Activated CD8-positive, alpha-beta T cell treated with anti-CD3 and anti-CD28 coated beads, Interleukin-2, amount 10 ng/mL, durations not matched to agents 7 days and 5 days (primary cell): Measurements from ENCODE around the gene INVS. TPM values are rescaled to one million over a fixed set of nuclear protein-coding genes. Genes with fewer than 3 reads are reported as not detected.
A peak's percentile ranks its signal among the peaks of the same experiment; 100 is the strongest.

ENCODE experiments used
- ATAC-seq: fragments of 150-1000 bp; cut with Tn5 transposase; one replicate; pipeline ENCODE4 v1.10.0; 2021; ENCODE audit warnings: moderate library complexity
- CTCF ChIA-PET: fragments of 350-600 bp; sonication (Branson Sonifier 250); formaldehyde crosslinking; loops from one replicate; lab custom pipeline; 2021; ENCODE audit warnings: antibody characterized with exemption; lab: Charles Lee
- POLR2A ChIA-PET: fragments of 350-600 bp; sonication (Branson Sonifier 250); formaldehyde crosslinking; loops from one replicate; lab custom pipeline; 2021; ENCODE audit warnings: antibody characterized with exemption; lab: Charles Lee
- DNase-seq: peaks from one replicate; pipeline ENCODE4 v3.0.0-alpha.2; 2020
- H3K27ac Mint-ChIP-seq: one replicate; pipeline ENCODE4 v1.8.0; 2021; ENCODE audit warnings: mild to moderate bottlenecking, mixed read lengths
- H3K27me3 Mint-ChIP-seq: one replicate; pipeline ENCODE4 v1.8.0; 2021; ENCODE audit warnings: low read depth, mixed read lengths
- H3K36me3 Mint-ChIP-seq: one replicate; pipeline ENCODE4 v1.8.0; 2021; ENCODE audit warnings: low read depth, mixed read lengths
- H3K4me1 Mint-ChIP-seq: one replicate; pipeline ENCODE4 v1.8.0; 2021; ENCODE audit warnings: low read depth, mixed read lengths
- H3K4me3 Mint-ChIP-seq: one replicate; pipeline ENCODE4 v1.8.0; 2021; ENCODE audit warnings: mild to moderate bottlenecking, mixed read lengths
- H3K9me3 Mint-ChIP-seq: one replicate; pipeline ENCODE4 v1.8.0; 2022; ENCODE audit warnings: mixed read lengths; ENCODE audit not compliant: insufficient read depth
- total RNA-seq, 2 experiments: library from RNA; stranded (reverse); gene quantifications; one replicate each; pipeline ENCODE4 v1.2.3, GENCODE V29; 2021

INVS gene
- total RNA-seq, 2 experiments from 2014 or later = 19.8 to 21.8 TPM

GRCh38 chr9:100211476-100211875 lies 112.4 kb downstream of the INVS start:
- DNase-seq = no peak
- no peak for ATAC-seq
- CTCF ChIA-PET = interaction anchor here (1.0 kb wide), 2 partner anchors 980 to 1047 kb away, joined by 3 read pairs; no protein-coding TSS in a partner anchor
- Mint-ChIP-seq H3K27ac (no peak overlapping the region), H3K9me3 (no peaks in the 10 kb centered on the region), H3K27me3 (no peaks in the 10 kb centered on the region), H3K36me3 (no peaks in the 10 kb centered on the region), H3K4me3 (no peak overlapping the region), H3K4me1 (peaks cover 8% of the 10 kb centered on the region)
- POLR2A ChIA-PET = no interaction called here

GRCh38 chr9:100213730-100214477 lies 114.9 kb downstream of the INVS start:
- no peak overlapping the region for H3K4me3 Mint-ChIP-seq
- ATAC-seq = no peak
- peaks cover 16% of the 10 kb centered on the region for H3K4me1 Mint-ChIP-seq
- CTCF ChIA-PET = interaction anchor here (1.0 to 1.7 kb wide), 3 partner anchors 8 to 982 kb away, joined by 3 to 11 read pairs (median 4); no protein-coding TSS in a partner anchor
- no peaks in the 10 kb centered on the region for H3K36me3 Mint-ChIP-seq
- POLR2A ChIA-PET = no interaction called here
- no peaks in the 10 kb centered on the region for H3K9me3 Mint-ChIP-seq
- H3K27me3 Mint-ChIP-seq = no peaks in the 10 kb centered on the region
- no peak overlapping the region for H3K27ac Mint-ChIP-seq
- DNase-seq = no peak

- no peaks in the 10 kb centered on the region for H3K36me3 Mint-ChIP-seq
- H3K27me3 Mint-ChIP-seq = no peaks in the 10 kb centered on the region
- POLR2A ChIA-PET = no interaction called here
- ATAC-seq (peak; percentile 68), DNase-seq (peak; percentile 75)
- CTCF ChIA-PET = interaction anchor here (0.6 to 1.9 kb wide), 10 partner anchors 13 to 1019 kb away, joined by 3 to 7 read pairs (median 4); no protein-coding TSS in a partner anchor
- no peaks in the 10 kb centered on the region for H3K9me3 Mint-ChIP-seq
- H3K4me1 Mint-ChIP-seq = peaks cover 15% of the 10 kb centered on the region
- H3K4me3 Mint-ChIP-seq = no peak overlapping the region
- peak overlapping the region; percentile 22 for H3K27ac Mint-ChIP-seq
These were observed 117.2 kb downstream of the INVS start for GRCh38 chr9:100216178-100216787.

- no peak for ATAC-seq
- DNase-seq = no peak
- H3K36me3 Mint-ChIP-seq = no peaks in the 10 kb centered on the region
- no peaks in the 10 kb centered on the region for H3K9me3 Mint-ChIP-seq
- H3K27me3 Mint-ChIP-seq = no peaks in the 10 kb centered on the region
- no peak overlapping the region for H3K4me3 Mint-ChIP-seq
- H3K4me1 Mint-ChIP-seq = peaks cover 15% of the 10 kb centered on the region
- ChIA-PET POLR2A (no interaction called here), CTCF (interaction anchor here (0.8 to 1.3 kb wide), 4 partner anchors 7 to 596 kb away, joined by 3 read pairs; no protein-coding TSS in a partner anchor)
- H3K27ac Mint-ChIP-seq = no peak overlapping the region
These were observed 118.5 kb downstream of the INVS start for GRCh38 chr9:100217536-100217935.

- H3K27me3 Mint-ChIP-seq = no peaks in the 10 kb centered on the region
- DNase-seq = no peak
- no peaks in the 10 kb centered on the region for H3K36me3 Mint-ChIP-seq
- H3K4me1 Mint-ChIP-seq = peaks cover 15% of the 10 kb centered on the region
- no peak overlapping the region for H3K4me3 Mint-ChIP-seq
- no peak overlapping the region for H3K27ac Mint-ChIP-seq
- no peaks in the 10 kb centered on the region for H3K9me3 Mint-ChIP-seq
- ChIA-PET CTCF (interaction anchor here (0.6 to 2.3 kb wide), 7 partner anchors 10 to 191 kb away, joined by 3 to 10 read pairs (median 4); no protein-coding TSS in a partner anchor), POLR2A (interaction anchor here (1.5 kb wide), 1 partner anchor 9 kb away, joined by 6 read pairs; no protein-coding TSS in a partner anchor)
- ATAC-seq = no peak
These were observed 120.3 kb downstream of the INVS start for GRCh38 chr9:100219347-100219746.

GRCh38 chr9:100220936-100221335 lies 121.9 kb downstream of the INVS start:
- Mint-ChIP-seq H3K4me3 (no peak overlapping the region), H3K27me3 (no peaks in the 10 kb centered on the region), H3K27ac (no peak overlapping the region)

GRCh38 chr9:100221538-100221937 lies 122.5 kb downstream of the INVS start:
- no peak overlapping the region for H3K27ac Mint-ChIP-seq
- ATAC-seq (no peak), DNase-seq (no peak)
- H3K36me3 Mint-ChIP-seq = peaks cover 5% of the 10 kb centered on the region
- no peaks in the 10 kb centered on the region for H3K9me3 Mint-ChIP-seq
- H3K27me3 Mint-ChIP-seq = no peaks in the 10 kb centered on the region
- H3K4me3 Mint-ChIP-seq = no peak overlapping the region
- ChIA-PET CTCF (no interaction called here), POLR2A (no interaction called here)
- H3K4me1 Mint-ChIP-seq = peaks cover 15% of the 10 kb centered on the region

More at GRCh38 chr9:100220936-100221335, 121.9 kb downstream of the INVS start:
- Mint-ChIP-seq H3K4me1 (peaks cover 15% of the 10 kb centered on the region), H3K9me3 (no peaks in the 10 kb centered on the region), H3K36me3 (peaks cover 1% of the 10 kb centered on the region)
- no peak for ATAC-seq
- POLR2A ChIA-PET = no interaction called here
- CTCF ChIA-PET = interaction anchor here (1.9 to 2.3 kb wide), 2 partner anchors 12 to 103 kb away, joined by 4 to 10 read pairs; no protein-coding TSS in a partner anchor
- DNase-seq = no peak

GRCh38 chr9:100222674-100223073 lies 123.6 kb downstream of the INVS start:
- no peaks in the 10 kb centered on the region for H3K27me3 Mint-ChIP-seq
- ChIA-PET POLR2A (no interaction called here), CTCF (interaction anchor here (0.9 to 1.0 kb wide), 2 partner anchors 13 to 195 kb away, joined by 4 to 7 read pairs; no protein-coding TSS in a partner anchor)
- no peak overlapping the region for H3K27ac Mint-ChIP-seq
- no peak overlapping the region for H3K4me3 Mint-ChIP-seq
- H3K4me1 Mint-ChIP-seq = peaks cover 15% of the 10 kb centered on the region
- H3K36me3 Mint-ChIP-seq = peaks cover 6% of the 10 kb centered on the region
- no peaks in the 10 kb centered on the region for H3K9me3 Mint-ChIP-seq
- ATAC-seq (no peak), DNase-seq (no peak)

GRCh38 chr9:100227636-100228035 lies 128.6 kb downstream of the INVS start:
- H3K36me3 Mint-ChIP-seq = peaks cover 25% of the 10 kb centered on the region
- H3K27ac Mint-ChIP-seq = no peak overlapping the region
- no peaks in the 10 kb centered on the region for H3K9me3 Mint-ChIP-seq
- no peaks in the 10 kb centered on the region for H3K27me3 Mint-ChIP-seq
- DNase-seq = no peak
- H3K4me1 Mint-ChIP-seq = no peaks in the 10 kb centered on the region
- H3K4me3 Mint-ChIP-seq = no peak overlapping the region
- ChIA-PET CTCF (no interaction called here), POLR2A (no interaction called here)
- ATAC-seq = no peak

- Mint-ChIP-seq H3K4me1 (no peaks in the 10 kb centered on the region), H3K27me3 (no peaks in the 10 kb centered on the region), H3K27ac (no peak overlapping the region), H3K9me3 (no peaks in the 10 kb centered on the region), H3K4me3 (no peak overlapping the region), H3K36me3 (peaks cover 30% of the 10 kb centered on the region)
- DNase-seq (no peak), ATAC-seq (no peak)
- CTCF ChIA-PET = no interaction called here
- POLR2A ChIA-PET = no interaction called here
These were observed 129.4 kb downstream of the INVS start for GRCh38 chr9:100228352-100228869.

- ChIA-PET CTCF (no interaction called here), POLR2A (no interaction called here)
- no peak for DNase-seq
- Mint-ChIP-seq H3K27me3 (no peaks in the 10 kb centered on the region), H3K4me3 (no peak overlapping the region), H3K9me3 (no peaks in the 10 kb centered on the region), H3K36me3 (peaks cover 32% of the 10 kb centered on the region), H3K27ac (no peak overlapping the region), H3K4me1 (no peaks in the 10 kb centered on the region)
- ATAC-seq = no peak
These were observed 130.1 kb downstream of the INVS start for GRCh38 chr9:100229136-100229535.

- DNase-seq (no peak), ATAC-seq (no peak)
- H3K4me3 Mint-ChIP-seq = no peak overlapping the region
- H3K27me3 Mint-ChIP-seq = no peaks in the 10 kb centered on the region
- POLR2A ChIA-PET = no interaction called here
- peaks cover 36% of the 10 kb centered on the region for H3K36me3 Mint-ChIP-seq
- H3K4me1 Mint-ChIP-seq = no peaks in the 10 kb centered on the region
- H3K27ac Mint-ChIP-seq = no peak overlapping the region
- H3K9me3 Mint-ChIP-seq = no peaks in the 10 kb centered on the region
- CTCF ChIA-PET = no interaction called here
These were observed 130.5 kb downstream of the INVS start for GRCh38 chr9:100229561-100229960.
